ENCODE measurements around the gene POU2AF1.

POU2AF1 gene

GRCh38 chr11:111355956-111356659, 23.0 kb downstream of the POU2AF1 start:
- no peak for DNase-seq
- in situ Hi-C loops (cut with HindIII; ENCODE audit: low pct_ligation_motif_present, low pct_unique_long_range_greater_than_20kb, low sequenced_read_pairs): no loop called here

- no peak for DNase-seq
- in situ Hi-C loops (cut with HindIII; ENCODE audit: low pct_ligation_motif_present, low pct_unique_long_range_greater_than_20kb, low sequenced_read_pairs): no loop called here
Measured at GRCh38 chr11:111355101-111355500, 24.0 kb downstream of the POU2AF1 start.

- in situ Hi-C loops (cut with HindIII; ENCODE audit: low pct_ligation_motif_present, low pct_unique_long_range_greater_than_20kb, low sequenced_read_pairs): no loop called here
- DNase-seq: no peak
Measured at GRCh38 chr11:111354601-111354891, 24.5 kb downstream of the POU2AF1 start.

- no peak for DNase-seq
- in situ Hi-C loops (cut with HindIII; ENCODE audit: low pct_ligation_motif_present, low pct_unique_long_range_greater_than_20kb, low sequenced_read_pairs): no loop called here
Measured at GRCh38 chr11:111353776-111354600, 25.1 kb downstream of the POU2AF1 start.

- DNase-seq: no peak
- in situ Hi-C loops (cut with HindIII; ENCODE audit: low pct_ligation_motif_present, low pct_unique_long_range_greater_than_20kb, low sequenced_read_pairs): no loop called here
Measured at GRCh38 chr11:111352935-111353710, 26.0 kb downstream of the POU2AF1 start.

GRCh38 chr11:111352231-111352746, 26.8 kb downstream of the POU2AF1 start:
- DNase-seq: no peak
- in situ Hi-C loops (cut with HindIII; ENCODE audit: low pct_ligation_motif_present, low pct_unique_long_range_greater_than_20kb, low sequenced_read_pairs): no loop called here

GRCh38 chr11:111351374-111352055, 27.6 kb downstream of the POU2AF1 start:
- in situ Hi-C loops (cut with HindIII; ENCODE audit: low pct_ligation_motif_present, low pct_unique_long_range_greater_than_20kb, low sequenced_read_pairs): no loop called here
- DNase-seq: no peak

- no peak for DNase-seq
- in situ Hi-C loops (cut with HindIII; ENCODE audit: low pct_ligation_motif_present, low pct_unique_long_range_greater_than_20kb, low sequenced_read_pairs): no loop called here
Measured at GRCh38 chr11:111350811-111351210, 28.3 kb downstream of the POU2AF1 start.

- in situ Hi-C loops (cut with HindIII; ENCODE audit: low pct_ligation_motif_present, low pct_unique_long_range_greater_than_20kb, low sequenced_read_pairs): no loop called here
- no peak for DNase-seq
Measured at GRCh38 chr11:111349191-111349695, 29.8 kb downstream of the POU2AF1 start.

- in situ Hi-C loops (cut with HindIII; ENCODE audit: low pct_ligation_motif_present, low pct_unique_long_range_greater_than_20kb, low sequenced_read_pairs): no loop called here
- DNase-seq: no peak
Measured at GRCh38 chr11:111348147-111348546, 30.9 kb downstream of the POU2AF1 start.

GRCh38 chr11:111347723-111348115, 31.4 kb downstream of the POU2AF1 start:
- DNase-seq: no peak
- in situ Hi-C loops (cut with HindIII; ENCODE audit: low pct_ligation_motif_present, low pct_unique_long_range_greater_than_20kb, low sequenced_read_pairs): no loop called here

GRCh38 chr11:111347002-111347722, 31.9 kb downstream of the POU2AF1 start:
- DNase-seq: no peak
- in situ Hi-C loops (cut with HindIII; ENCODE audit: low pct_ligation_motif_present, low pct_unique_long_range_greater_than_20kb, low sequenced_read_pairs): no loop called here

- no peak for DNase-seq
- in situ Hi-C loops (cut with HindIII; ENCODE audit: low pct_ligation_motif_present, low pct_unique_long_range_greater_than_20kb, low sequenced_read_pairs): no loop called here
Measured at GRCh38 chr11:111344032-111344431, 35.0 kb downstream of the POU2AF1 start.

- no peak for DNase-seq
- in situ Hi-C loops (cut with HindIII; ENCODE audit: low pct_ligation_motif_present, low pct_unique_long_range_greater_than_20kb, low sequenced_read_pairs): no loop called here
Measured at GRCh38 chr11:111342329-111342728, 36.7 kb downstream of the POU2AF1 start.

GRCh38 chr11:111339758-111340388, 39.2 kb downstream of the POU2AF1 start:
- in situ Hi-C loops (cut with HindIII; ENCODE audit: low pct_ligation_motif_present, low pct_unique_long_range_greater_than_20kb, low sequenced_read_pairs): no loop called here
- no peak for DNase-seq

GRCh38 chr11:111336582-111337256, 42.4 kb downstream of the POU2AF1 start:
- in situ Hi-C loops (cut with HindIII; ENCODE audit: low pct_ligation_motif_present, low pct_unique_long_range_greater_than_20kb, low sequenced_read_pairs): no loop called here
- no peak for DNase-seq

- DNase-seq: no peak
- in situ Hi-C loops (cut with HindIII; ENCODE audit: low pct_ligation_motif_present, low pct_unique_long_range_greater_than_20kb, low sequenced_read_pairs): no loop called here
Measured at GRCh38 chr11:111336062-111336461, 43.0 kb downstream of the POU2AF1 start.

Data from ACHN (cell line).